ENCODE results near the gene HDAC8.
A peak's percentile ranks its signal among the peaks of the same experiment; 100 is the strongest.

The HDAC8 gene

DNA sequence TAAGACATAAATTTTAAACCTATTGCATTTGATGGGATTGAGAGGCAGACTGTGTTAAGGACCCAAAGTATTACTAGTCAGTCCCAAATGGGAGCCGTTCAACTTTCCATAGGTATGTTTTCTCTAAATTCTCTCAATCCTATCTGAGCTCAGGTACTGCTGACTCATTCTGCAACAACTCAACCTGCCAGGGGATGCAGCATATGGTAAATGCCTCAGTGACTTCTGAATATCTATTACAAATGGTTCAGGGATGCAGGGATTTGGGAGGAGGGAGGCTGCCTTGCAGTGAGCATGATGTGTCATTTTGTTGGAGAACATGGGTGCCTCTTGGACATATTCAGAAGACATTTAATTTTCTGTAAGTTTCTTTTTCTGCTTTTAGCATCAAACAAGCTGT, 97.3 kb downstream of the HDAC8 start:
- no peak for TF ChIP-seq CTCF (IDR thresholded peaks at IDR 0.05; ENCODE audit: low read length, missing control alignments)
- H3K4me3 ChIP-seq (replicated peaks; ENCODE audit: low read depth, low read length) = no peak overlapping the region

DNA sequence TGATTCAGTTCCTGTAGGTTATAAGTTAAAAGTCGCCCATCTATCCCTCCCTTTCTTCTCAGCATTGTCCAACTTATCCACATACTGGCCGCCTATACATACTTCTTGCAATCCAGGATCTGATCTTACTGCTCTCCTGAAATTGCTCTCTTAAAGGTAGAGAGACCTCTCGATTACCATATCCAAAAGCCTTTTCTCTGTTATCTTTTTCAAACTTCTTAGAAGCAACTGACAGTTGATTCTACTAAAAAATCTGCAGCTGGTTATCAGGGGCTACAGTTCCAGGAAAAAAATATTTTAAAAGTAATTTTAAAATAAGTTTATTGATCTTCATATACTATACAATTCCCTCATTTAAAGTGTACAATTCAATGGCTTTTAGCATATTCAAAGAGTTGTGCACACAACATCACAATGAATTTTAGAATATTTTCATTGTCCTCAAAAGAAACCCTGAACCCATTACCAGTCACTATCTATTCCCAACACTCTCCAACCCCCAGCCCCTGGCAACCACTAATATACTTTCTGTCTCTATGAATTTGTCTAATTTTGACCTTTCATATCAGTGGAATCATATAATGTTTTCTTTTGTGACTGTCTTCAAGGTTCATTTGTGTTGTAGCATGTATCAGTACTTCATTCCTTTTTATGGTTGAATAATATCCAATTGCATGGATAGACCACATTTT, 102.0 kb downstream of the HDAC8 start:
- H3K4me3 ChIP-seq (replicated peaks; ENCODE audit: low read depth, low read length) = no peak overlapping the region
- no peak for DNase-seq (ENCODE audit: low read depth)
- TF ChIP-seq CTCF (IDR thresholded peaks at IDR 0.05; ENCODE audit: low read length, missing control alignments) = no peak

More for the DNA sequence above, 97.3 kb downstream of the HDAC8 start:
- no peak for DNase-seq (ENCODE audit: low read depth)

DNA sequence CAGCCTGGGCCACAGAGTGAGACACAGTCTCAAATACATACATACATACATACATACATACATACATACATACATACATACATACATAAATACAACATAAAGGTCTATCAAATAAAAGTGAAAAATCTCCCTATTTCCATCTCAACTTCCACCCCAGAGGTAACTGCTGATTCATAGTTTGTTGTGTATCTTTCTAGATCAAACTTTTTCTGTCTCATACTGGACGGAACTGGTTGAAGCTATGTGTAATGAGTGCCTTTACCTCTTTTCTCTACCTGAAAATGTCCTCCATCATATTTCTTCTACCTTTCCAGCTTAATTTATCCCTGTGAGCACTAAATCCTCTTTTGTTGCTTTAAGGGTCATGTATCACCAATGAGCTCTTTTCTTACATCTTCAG, 102.5 kb downstream of the HDAC8 start:
- no peak for DNase-seq (ENCODE audit: low read depth)
- no peak for TF ChIP-seq CTCF (IDR thresholded peaks at IDR 0.05; ENCODE audit: low read length, missing control alignments)
- H3K4me3 ChIP-seq (replicated peaks; ENCODE audit: low read depth, low read length) = no peak overlapping the region

- H3K4me3 ChIP-seq (replicated peaks; ENCODE audit: low read depth, low read length) = no peak overlapping the region
- no peak for DNase-seq (ENCODE audit: low read depth)
- no peak for TF ChIP-seq CTCF (IDR thresholded peaks at IDR 0.05; ENCODE audit: low read length, missing control alignments)
Observed at GRCh38 chrX:72468607-72469006, 104.0 kb downstream of the HDAC8 start.

DNA sequence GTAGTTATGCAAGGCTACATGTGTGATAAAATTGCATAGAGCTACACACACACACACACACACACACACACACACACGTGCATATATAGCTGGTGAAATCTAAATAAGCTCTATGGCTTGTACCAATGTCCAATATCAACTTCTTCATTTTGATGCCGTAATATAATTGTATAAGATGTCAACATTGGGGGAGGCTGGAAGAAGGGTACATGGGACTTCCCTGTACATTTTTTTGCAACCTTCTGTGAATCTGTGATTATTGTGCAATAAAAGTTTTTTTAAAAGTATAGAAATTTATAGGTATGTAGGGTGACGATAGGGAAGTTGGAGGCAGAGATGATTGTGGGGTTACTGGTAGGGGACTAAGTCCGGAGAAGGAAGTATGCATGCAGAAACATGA, 105.5 kb downstream of the HDAC8 start:
- no peak for TF ChIP-seq CTCF (IDR thresholded peaks at IDR 0.05; ENCODE audit: low read length, missing control alignments)
- H3K4me3 ChIP-seq (replicated peaks; ENCODE audit: low read depth, low read length) = no peak overlapping the region
- no peak for DNase-seq (ENCODE audit: low read depth)

- peak; percentile 17 for DNase-seq (ENCODE audit: low read depth)
- no peak overlapping the region for H3K4me3 ChIP-seq (replicated peaks; ENCODE audit: low read depth, low read length)
- no peak for TF ChIP-seq CTCF (IDR thresholded peaks at IDR 0.05; ENCODE audit: low read length, missing control alignments)
Observed at GRCh38 chrX:72466493-72466892, 106.2 kb downstream of the HDAC8 start.

DNA sequence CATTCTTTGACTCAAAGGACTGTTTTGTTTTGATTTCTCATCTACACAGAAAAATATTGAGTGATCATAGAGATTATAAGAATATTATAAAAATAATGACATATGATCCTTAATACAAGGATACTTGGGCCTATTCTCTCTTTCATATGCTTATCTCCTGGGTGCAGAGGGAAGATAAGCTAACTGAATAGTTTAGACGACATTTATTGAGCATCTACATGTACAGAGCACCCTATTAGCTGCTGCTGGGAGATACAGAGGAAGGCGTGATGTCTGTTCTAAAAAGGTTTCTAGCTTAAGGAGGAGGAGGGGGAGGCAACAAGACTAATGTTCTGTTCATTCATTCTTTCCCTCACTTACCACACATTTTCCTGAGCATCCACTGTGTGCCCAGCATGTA, 106.8 kb downstream of the HDAC8 start:
- DNase-seq (ENCODE audit: low read depth) = no peak
- H3K4me3 ChIP-seq (replicated peaks; ENCODE audit: low read depth, low read length) = no peak overlapping the region
- no peak for TF ChIP-seq CTCF (IDR thresholded peaks at IDR 0.05; ENCODE audit: low read length, missing control alignments)

All from fibroblast of pulmonary artery (primary cell).